Cerebellar nuclear complex (tissue), 1 donor: ENCODE measurements around the gene SLTM.
"Not testable (repeated sequence)": the region's sequence is repeated elsewhere in the genome, so short reads cannot be mapped to it uniquely, and the experiment has no call there.

Source experiments
- DNase-seq, 2 experiments: peaks; one replicate each; lab custom pipeline; 2025; lab: John Stamatoyannopoulos, UW

The SLTM gene

GRCh38 chr15:58926823-58927222 lies 6.7 kb downstream of the SLTM start:
- no peak for DNase-seq

- no peak for DNase-seq
Measured at GRCh38 chr15:58924327-58924726, 9.2 kb downstream of the SLTM start.

DNA sequence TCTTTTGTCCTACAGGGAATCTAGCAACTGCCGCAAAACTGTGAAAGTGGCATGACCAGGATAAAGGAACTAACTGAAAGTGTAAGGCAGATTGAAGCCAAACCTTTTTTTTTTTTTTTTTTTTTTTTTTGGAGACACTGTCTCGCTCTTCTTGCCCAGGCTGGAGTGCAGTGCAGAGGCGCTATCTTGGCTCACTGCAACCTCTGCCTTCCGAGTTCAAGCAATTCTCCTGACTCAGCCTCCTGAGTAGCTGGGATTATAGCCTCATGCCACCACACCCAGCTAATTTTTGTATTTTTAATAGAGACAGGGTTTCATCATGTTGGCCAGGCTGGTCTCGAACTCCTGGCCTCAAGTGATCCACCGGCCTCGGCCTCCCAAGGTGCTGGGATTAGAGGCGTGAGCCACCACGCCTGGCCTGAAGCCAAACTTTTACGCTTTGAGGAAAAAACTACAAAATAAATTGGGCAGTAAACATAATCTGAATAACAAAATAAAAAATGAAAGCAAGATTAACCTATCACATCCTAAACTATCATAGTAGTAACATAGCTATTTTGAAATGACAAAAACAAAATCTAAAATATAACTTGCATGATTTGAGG lies 9.7 kb downstream of the SLTM start:
- no peak for DNase-seq

DNA sequence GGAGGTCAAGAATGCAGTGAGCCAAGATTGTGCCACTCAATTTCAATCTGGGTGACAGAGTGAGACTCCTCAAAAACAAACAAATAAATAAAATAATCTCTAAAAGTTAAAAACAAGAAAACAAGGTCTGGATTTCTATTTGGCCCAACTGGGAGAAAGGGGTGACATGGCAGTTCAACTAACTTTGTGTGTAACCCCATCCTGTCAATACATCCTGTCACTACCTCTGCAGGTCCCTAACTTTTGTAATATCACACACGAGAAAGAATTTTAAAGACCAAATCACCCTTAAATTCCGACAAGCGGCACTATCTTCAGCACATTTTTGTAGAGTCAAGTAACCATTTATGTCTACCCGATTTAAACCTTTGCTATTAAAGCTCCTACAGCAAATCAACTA lies 10.2 kb downstream of the SLTM start:
- DNase-seq: no peak

DNA sequence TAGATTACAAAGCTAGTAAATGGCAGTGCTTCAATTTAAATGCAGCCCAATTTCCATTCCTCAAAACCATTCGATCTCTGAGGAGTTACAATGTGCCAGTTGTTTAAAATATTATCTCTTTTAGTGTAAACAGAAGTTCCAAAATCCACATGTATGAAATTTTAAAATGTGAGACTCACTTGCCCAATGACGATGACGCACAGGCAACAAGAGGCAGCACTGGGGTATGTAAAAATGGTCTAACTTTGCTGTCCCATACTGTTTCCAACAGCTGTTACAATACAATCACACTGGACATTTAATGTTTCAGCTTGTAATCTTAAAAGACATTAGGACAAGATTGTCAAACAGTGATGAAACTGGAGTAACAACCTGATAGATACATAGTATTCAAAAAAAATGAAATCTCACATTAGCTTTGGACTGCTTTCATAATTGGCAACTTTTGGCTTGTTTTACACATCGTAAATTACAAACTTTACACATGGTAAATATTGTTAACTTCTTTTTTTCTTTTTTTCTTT lies 12.2 kb downstream of the SLTM start:
- DNase-seq: no peak

DNA sequence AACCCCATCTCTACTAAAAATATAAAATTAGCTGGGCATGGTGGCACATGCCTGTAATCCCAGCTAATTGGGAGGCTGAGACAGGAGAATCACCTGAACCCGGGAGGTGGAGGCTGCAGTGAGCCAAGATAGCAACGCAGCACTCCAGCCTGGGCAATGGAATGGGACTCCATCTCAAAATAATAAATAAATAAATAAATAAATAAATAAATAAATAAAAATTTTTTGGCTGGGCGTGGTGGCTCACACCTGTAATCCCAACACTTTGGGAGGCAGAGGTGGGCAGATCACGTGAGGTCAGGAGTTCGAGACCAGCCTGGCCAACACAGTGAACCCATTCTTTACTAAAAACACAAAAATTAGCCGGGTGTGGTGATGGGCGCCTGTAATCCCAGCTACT lies 13.0 kb downstream of the SLTM start:
- not testable (repeated sequence) for DNase-seq

GRCh38 chr15:58919232-58919631 lies 14.2 kb downstream of the SLTM start:
- DNase-seq: no peak

- DNase-seq: no peak
Measured at GRCh38 chr15:58918239-58918638, 15.2 kb downstream of the SLTM start.

GRCh38 chr15:58917613-58918129 lies 15.8 kb downstream of the SLTM start:
- not testable (repeated sequence) for DNase-seq

GRCh38 chr15:58916962-58917361 lies 16.5 kb downstream of the SLTM start:
- no peak for DNase-seq

GRCh38 chr15:58910456-58910855 lies 23.0 kb downstream of the SLTM start:
- no peak for DNase-seq

DNA sequence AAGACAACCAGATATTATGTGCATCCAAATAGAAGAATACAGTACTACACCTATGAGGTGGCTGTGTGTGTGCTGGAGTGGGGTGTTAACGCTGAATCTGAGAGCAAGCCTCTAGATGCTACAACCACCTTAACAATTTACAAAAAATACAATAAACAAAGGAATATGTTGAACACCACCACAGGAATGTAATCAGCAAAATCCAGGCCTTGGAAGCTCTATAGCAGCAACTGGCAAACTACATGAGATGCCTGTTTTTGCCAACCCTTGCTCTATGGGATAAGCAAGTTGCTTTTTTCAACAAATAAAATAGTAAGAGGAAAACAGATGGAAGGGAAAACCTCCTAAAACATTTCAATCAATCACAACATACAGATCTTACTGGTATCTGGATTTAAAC lies 23.9 kb downstream of the SLTM start:
- DNase-seq: no peak

- no peak for DNase-seq
Measured at GRCh38 chr15:58908550-58909309, 24.7 kb downstream of the SLTM start.

GRCh38 chr15:58900631-58901030 lies 32.8 kb downstream of the SLTM start:
- no peak for DNase-seq

DNA sequence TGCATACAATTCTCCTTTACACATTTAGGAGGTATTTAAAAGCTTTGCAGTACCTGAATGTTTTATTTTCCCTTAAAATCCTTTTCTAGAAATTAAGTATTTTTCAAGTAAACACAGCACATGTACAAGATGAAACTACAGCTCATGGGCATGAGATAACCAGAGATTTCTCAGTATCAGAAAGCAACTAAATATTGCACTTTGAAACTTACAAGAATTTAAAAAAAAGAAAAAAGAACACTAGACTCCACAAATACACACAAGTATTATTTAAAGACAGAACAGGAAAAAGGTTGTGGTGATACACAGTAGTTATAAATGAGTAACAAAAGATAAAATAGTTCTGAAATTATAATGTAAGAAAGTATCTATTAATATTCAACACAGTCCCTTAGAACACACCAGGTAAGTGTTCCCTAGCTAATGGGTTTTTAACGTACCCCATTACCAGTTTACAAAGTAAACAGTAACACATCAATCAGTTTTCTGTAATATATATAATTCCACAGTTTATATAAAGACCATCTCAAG lies 35.3 kb downstream of the SLTM start:
- no peak for DNase-seq

GRCh38 chr15:58889363-58889762 lies 44.1 kb downstream of the SLTM start:
- no peak for DNase-seq

DNA sequence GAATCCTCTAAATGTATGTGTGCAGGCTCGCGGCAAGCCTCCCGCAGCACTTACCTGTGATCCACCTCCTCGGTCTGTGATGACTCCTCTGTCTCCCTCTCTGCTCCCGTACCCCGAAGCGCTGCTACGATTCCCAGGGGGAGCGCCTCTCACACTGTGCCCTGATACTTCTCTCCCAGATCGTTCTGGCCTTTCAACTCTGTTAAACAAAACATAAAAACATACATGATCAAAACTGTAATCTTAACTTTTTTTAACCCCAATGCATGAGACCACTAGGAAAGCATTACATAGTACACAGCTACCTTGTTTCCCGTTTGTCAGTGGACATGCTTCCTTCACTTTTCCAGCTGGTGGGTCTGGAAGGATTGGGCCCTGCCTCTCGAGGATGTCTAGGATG lies 46.6 kb downstream of the SLTM start:
- DNase-seq: no peak

- DNase-seq: not testable (repeated sequence)
Measured at GRCh38 chr15:58883926-58884325, 49.6 kb downstream of the SLTM start.

DNA sequence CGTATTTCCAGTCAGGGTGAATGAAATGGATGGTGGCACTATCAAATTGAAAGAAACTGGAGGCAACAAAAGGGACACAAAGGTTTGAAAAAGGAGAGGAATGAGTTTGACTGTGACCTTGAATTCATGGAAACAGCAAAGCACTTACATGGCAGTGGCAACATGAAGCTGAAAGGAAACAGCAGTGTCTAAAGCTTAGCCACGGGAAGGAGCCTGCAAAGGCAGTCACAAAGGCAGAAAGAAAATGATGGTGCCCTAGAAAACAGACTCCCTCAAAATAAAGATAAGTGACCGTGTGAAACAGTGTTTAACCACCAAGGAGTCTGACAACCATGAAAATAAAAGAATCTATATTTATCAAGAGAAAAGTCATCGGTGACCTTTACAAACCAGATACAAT lies 51.2 kb downstream of the SLTM start:
- DNase-seq: no peak

DNA sequence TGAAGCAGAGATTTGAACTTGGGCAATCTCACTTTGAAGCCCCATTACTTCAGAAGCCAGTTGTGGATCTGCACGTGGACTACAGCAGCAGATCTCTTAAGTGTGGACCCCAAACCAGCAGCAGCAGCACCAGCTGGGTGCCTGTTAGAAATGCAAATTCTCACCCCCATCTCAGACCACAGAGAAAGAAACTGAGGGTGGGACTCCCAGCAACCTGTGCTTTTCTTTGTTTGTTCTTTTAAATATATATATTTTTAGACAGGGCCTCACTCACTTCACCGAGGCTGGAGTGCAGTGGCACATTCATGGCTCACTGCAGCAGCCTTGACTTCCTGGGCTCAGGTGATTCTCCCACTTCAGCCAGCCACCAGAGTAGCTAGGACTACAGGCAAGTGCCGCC lies 53.2 kb downstream of the SLTM start:
- DNase-seq: no peak

- DNase-seq: no peak
Measured at GRCh38 chr15:58877999-58878825, 55.3 kb downstream of the SLTM start.
